ENCODE data around the gene FAM161B.
"Not testable (repeated sequence)": the region's sequence is repeated elsewhere in the genome, so short reads cannot be mapped to it uniquely, and the experiment has no call there.

FAM161B gene

DNA sequence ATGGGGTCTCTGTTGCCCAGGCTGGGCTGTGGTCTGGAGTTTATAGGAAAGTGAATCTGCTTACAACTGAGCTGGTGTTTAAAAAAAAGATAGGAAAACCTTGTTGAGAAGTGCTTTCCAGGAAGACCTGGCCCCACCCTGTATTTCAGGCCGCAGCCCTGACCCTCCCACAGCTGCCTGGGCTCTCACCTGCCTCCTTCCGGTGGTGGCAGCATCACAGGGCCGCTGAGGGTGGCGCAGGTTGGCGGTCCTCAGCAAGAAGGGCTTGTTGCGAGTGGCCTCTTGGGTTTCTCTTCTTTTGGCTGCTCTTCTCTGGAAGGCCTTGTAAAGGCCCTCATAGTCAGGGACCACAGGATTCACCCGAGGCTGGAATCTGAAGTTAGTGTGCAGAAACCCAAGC lies 7.7 kb downstream of the FAM161B start:
- DNase-seq: no peak

DNA sequence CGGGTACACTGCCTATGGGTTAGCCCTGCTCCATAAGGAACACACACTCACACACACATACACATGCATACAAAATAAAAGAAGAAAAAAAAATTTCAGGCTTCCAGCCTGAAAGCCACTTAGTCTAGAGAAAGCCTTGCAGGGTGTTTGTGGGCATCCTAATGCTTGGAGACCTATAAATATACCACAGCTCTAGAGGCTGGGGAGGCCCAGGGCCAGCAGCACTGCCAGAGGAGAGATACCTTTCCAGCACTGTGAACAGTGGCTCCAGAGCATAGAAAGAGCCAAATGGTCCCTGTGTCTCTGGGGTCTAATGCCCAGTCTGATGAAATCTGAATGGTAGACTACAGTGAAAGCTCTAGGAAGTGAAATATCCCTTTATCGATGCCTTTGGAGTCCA lies 12.9 kb downstream of the FAM161B start:
- DNase-seq: no peak

DNA sequence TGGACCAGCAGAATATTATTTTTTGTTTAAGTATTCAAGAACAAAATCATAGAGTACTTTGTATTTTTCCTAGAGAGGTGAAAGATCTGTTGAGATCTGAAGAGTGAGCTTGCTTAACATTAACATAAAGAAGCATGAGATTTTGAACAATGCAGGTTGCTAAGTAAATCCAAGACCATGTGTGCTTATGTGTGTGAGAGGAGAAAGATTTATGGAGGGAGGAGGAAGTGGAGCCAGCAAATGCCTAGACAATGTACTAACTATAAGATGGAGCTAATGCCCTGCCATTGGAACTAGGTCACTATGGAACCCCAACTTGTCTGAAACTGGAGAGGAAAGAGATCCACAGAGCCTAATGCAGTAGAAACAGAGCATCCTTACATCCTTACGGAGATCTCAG lies 13.3 kb downstream of the FAM161B start:
- no peak for DNase-seq

GRCh38 chr14:73935666-73936065 lies 14.2 kb downstream of the FAM161B start:
- DNase-seq: no peak

DNA sequence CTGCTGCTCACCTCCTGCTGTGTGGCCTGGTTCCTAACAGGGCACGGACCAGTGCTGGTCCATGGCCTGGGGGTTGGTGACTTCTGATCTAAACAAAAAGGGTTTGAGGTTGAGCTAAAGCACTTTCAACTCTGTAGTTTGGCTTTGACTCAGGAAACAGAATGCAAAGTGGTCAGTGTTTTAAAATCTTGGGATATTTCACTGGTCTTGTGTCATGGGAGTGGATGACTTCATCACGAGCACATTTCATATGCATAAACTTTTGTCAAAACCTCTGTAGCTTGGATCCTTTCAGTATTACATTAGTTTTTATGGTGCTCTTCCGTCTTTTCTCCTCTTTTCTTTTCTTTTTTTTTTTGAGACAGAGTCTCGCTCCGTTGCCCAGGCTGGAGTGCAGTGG lies 25.6 kb downstream of the FAM161B start:
- DNase-seq: no peak

DNA sequence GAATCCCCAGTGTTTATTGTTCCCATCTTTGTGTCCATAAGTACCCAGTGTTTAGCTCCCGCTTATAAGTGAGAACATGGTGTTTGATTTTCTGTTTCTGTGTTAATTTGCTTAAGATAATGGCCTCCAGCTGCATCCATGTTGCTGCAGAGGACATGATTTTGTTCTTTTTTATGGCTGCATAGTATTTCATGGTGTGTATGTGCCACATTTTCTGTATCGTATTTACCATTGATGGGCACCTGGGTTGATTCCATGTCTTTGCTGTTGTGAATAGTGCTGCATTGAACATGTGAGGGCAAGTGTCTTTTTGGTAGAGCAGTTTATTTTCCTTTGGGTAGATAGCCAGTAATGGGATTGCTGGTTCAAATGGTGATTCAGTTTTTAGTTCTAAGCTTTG lies 30.4 kb downstream of the FAM161B start:
- DNase-seq: not testable (repeated sequence)

DNA sequence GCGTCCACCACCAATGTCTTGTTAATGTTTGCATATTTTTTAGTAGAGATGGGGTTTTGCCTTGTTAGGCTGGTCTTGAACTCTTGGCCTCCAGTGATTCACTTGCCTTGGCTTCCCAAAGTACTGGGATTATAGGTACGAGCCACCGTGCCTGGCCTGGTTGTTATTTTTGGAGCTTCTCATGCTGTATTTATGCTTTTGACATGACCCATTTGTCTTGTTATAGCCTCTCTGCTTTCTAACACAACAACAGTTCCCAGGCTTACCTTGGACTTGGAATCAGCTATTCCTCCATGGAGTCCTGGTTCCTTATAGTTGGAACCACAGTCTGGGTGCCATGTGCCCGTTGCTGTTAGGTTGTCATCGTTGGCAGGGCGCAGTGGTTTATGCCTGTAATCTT lies 33.6 kb downstream of the FAM161B start:
- DNase-seq: no peak

GRCh38 chr14:73913256-73913655 lies 36.6 kb downstream of the FAM161B start:
- DNase-seq: no peak

DNA sequence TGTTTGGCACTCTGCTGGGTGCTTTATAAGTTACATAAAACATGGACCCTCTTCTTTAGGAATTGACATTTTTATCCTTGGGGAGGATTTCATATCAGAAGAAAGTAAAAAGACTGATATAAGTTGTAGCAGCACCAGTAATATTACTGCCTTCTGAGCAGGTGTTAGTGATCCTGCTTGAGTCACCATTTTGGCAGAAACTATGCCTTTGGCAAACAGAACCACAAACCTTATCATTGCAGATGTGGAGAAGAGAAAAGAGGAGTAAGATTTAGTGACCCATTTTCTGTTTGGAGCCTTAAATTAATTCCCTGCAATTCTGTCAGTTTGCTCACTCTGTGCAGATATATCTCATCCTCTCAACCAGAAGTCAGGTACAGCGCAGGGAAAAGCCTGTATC lies 40.2 kb downstream of the FAM161B start:
- DNase-seq: no peak

GRCh38 chr14:73903028-73903427 lies 46.9 kb downstream of the FAM161B start:
- DNase-seq: no peak

- no peak for DNase-seq
Measured at GRCh38 chr14:73896521-73896920, 53.4 kb downstream of the FAM161B start.

GRCh38 chr14:73895939-73896338 lies 54.0 kb downstream of the FAM161B start:
- no peak for DNase-seq

GRCh38 chr14:73894180-73894687 lies 55.7 kb downstream of the FAM161B start:
- DNase-seq: not testable (repeated sequence)

GRCh38 chr14:73889376-73889775 lies 60.5 kb downstream of the FAM161B start:
- DNase-seq: no peak

DNA sequence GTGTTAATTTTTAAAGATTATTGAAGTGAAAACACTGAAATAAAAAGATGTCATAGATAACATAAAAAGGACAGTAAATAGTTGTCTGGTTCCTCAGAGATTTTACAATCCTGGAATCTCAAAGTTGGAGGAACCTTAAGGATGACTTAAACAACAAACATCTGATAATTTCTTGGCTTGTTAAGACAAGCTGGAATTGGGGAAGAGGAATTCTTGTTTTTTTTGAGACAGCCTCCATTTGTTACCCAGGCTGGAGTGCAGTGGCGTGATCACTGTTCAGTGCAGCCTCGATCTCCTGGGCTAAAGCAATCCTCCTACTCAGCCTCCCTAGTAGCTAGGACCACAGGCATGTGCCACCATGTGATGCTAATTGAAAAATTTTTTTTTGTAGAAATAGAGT lies 60.9 kb downstream of the FAM161B start:
- no peak for DNase-seq

GRCh38 chr14:73888460-73888725 lies 61.5 kb downstream of the FAM161B start:
- no peak for DNase-seq

GRCh38 chr14:73887694-73888459 lies 62.0 kb downstream of the FAM161B start:
- no peak for DNase-seq

DNA sequence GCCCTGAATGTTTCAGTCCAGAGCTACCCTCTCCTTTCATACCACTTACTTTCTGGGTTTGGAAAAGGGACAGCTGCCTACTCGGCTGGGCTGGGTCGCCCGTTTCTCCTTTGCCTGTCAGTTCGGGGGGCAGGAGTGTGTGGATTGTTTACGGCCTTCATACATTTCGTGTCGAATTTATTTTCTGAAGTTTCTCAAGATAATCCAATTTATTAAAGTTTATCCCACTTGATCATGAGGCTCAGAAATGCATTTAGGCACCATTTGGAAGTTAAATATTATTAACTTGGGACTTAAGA lies 62.6 kb downstream of the FAM161B start:
- no peak for DNase-seq

GRCh38 chr14:73886449-73887317 lies 63.2 kb downstream of the FAM161B start, which contains the start of gene ZNF410:
Gene ZNF410 (plus strand): TSS chr14:73886859. CDS start chr14:73892176, 5,317 bp downstream.
- DNase-seq: peak; percentile 86

DNA sequence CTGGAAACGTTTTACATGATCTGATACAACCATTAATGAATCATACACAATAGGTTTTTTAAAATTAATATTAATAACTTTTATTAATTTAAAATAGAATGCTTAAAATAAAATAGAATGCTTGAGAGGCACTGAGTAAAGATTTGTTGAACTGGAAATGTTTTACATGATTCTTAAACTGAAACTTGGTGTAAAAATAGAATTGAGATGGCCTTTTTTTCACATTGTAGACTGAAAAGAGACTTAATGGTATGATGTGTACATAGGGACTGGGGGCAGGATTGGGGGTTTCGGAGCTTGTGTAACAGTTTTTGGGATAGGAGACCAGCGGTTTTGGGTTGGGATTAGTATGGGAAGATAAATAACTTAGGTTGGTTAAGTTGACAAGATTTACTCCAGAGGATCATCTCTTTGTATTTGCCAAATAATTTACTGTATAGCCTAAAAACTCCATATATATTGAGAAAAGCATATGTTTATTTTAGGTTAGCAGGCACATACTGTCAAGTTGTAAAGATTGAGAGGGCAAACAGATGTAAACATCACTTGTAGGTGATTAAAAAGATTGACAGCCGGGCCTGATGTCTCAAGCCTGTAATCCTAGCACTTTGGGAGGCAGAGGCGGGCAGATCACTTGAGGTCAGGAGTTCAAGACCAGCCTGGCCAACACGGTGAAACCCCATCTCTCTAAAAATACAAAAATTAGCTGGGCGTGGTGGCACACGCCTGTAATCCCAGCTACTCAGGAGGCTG lies 65.3 kb downstream of the FAM161B start:
- DNase-seq: no peak
